ENCODE results near the gene MEGF11.

GRCh38 chr15:66147440-66147839, 106.1 kb downstream of the MEGF11 start:
- TF ChIP-seq CTCF (IDR thresholded peaks at IDR 0.05): no peak
- no peak for TF ChIP-seq EZH2 (IDR thresholded peaks at IDR 0.05)

All from neural progenitor cell (in vitro differentiated cells).